Measurements from ENCODE around the gene FBLN7. TPM values are rescaled to one million over a fixed set of nuclear protein-coding genes. Genes with fewer than 3 reads are reported as not detected.

Gene FBLN7
- total and polyA plus RNA-seq, 2 of the 8 experiments (the other 6 are each of a cell fraction or from before 2014, with no cell fraction given) = 0.30 to 0.77 TPM

- no peak overlapping the region for H3K56ac ChIP-seq (replicated peaks; ENCODE audit: insufficient read length, low read depth, low read length)
- TF ChIP-seq RBBP5 (IDR thresholded peaks at IDR 0.05; ENCODE audit: borderline replicate concordance, low read depth, low read length) = no peak
- peak; percentile 80 for TF ChIP-seq CEBPB (IDR thresholded peaks at IDR 0.05; ENCODE audit: low read depth, low read length)
- H3K36me3 ChIP-seq (ENCODE audit: control insufficient read depth in 2 of 4, insufficient read depth in 4 of 4, low read length in 3 of 4) = no peaks in the 10 kb centered on the region
- H4K8ac ChIP-seq (ENCODE audit: extremely low read depth, insufficient read depth, low read length) = no peak overlapping the region
- H2AFZ ChIP-seq (ENCODE audit: low read length) = no peak overlapping the region
- H3K79me2 ChIP-seq (ENCODE audit: control insufficient read depth in 1 of 2, insufficient read depth in 2 of 2, low read length in 2 of 2) = no peaks in the 10 kb centered on the region
- no peak overlapping the region for H3K18ac ChIP-seq (ENCODE audit: extremely low read depth, low read length)
- H3K9ac ChIP-seq (replicated peaks in 1 of 4; ENCODE audit: extremely low read depth in 1 of 4, low read depth in 3 of 4, low read length in 3 of 4) = no peak overlapping the region
- H3K27ac ChIP-seq (ENCODE audit: low read depth, low read length) = no peak overlapping the region
- no peaks in the 10 kb centered on the region for H3K27me3 ChIP-seq (replicated peaks in 1 of 4; ENCODE audit: control insufficient read depth in 3 of 4, extremely low read depth in 1 of 4, insufficient read depth in 3 of 4, low read length in 3 of 4)
- H3K79me1 ChIP-seq (ENCODE audit: low read depth, low read length) = no peaks in the 10 kb centered on the region
- no peak overlapping the region for H2AK5ac ChIP-seq (ENCODE audit: low read depth, low read length)
- H4K20me1 ChIP-seq (replicated peaks in 1 of 2; ENCODE audit: control insufficient read depth in 1 of 2, insufficient read depth in 2 of 2, low read length in 2 of 2) = no peaks in the 10 kb centered on the region
- H3K23ac ChIP-seq (ENCODE audit: insufficient read length) = no peak overlapping the region
- 90% methylated on average over 8 of the region's 8 CpGs; no CpG with 5 or more reads in 1 of the 2 experiments for WGBS, 2 experiments (ENCODE audit: extremely low coverage in 1 of 2, insufficient coverage in 1 of 2, insufficient read length in 1 of 2, insufficient replicate concordance in 2 of 2, low coverage in 1 of 2, low lambda C conversion rate in 2 of 2, missing lambda C conversion rate in 1 of 2)
- H2BK120ac ChIP-seq (replicated peaks; ENCODE audit: low read depth, low read length) = no peak overlapping the region
- peak in 1 of 2 experiments; percentile 2 for DNase-seq (ENCODE audit: low read depth in 1 of 2, low spot score in 2 of 2)
- H2BK20ac ChIP-seq (ENCODE audit: low read length) = no peak overlapping the region
- H3K23me2 ChIP-seq (ENCODE audit: low read depth, low read length) = no peaks in the 10 kb centered on the region
- no peak overlapping the region for H3K4me2 ChIP-seq (ENCODE audit: insufficient read depth in 1 of 2, low read depth in 2 of 2, low read length in 2 of 2)
- ChIA-PET CTCF (ENCODE audit: partially characterized antibody) (interaction anchor here (0.7 to 1.6 kb wide), 3 partner anchors 8 to 73 kb away, joined by 3 to 8 read pairs (median 3); no protein-coding TSS in a partner anchor), POLR2A (ENCODE audit: partially characterized antibody) (no interaction called here)
- H4K5ac ChIP-seq (ENCODE audit: insufficient read length, low read depth, low read length) = no peak overlapping the region
- no peak overlapping the region for H3K14ac ChIP-seq (ENCODE audit: insufficient read length)
- H3K4me1 ChIP-seq (replicated peaks in 1 of 4; ENCODE audit: control insufficient read depth in 3 of 4, insufficient read depth in 4 of 4, low read length in 3 of 4) = no peaks in the 10 kb centered on the region; a peak in 1 of 7 replicates
- H2BK5ac ChIP-seq (ENCODE audit: low read depth, low read length) = no peak overlapping the region
- no peak overlapping the region for H3K4me3 ChIP-seq (ENCODE audit: extremely low read depth in 1 of 4, insufficient read depth in 2 of 4, low read depth in 3 of 4, low read length in 4 of 4)
- no peak overlapping the region for H2BK15ac ChIP-seq (ENCODE audit: low read length)
- no peak overlapping the region for H2BK12ac ChIP-seq (ENCODE audit: low read depth, low read length)
- H4K91ac ChIP-seq (replicated peaks; ENCODE audit: insufficient read length, low read length) = no peak overlapping the region
- H3K9me3 ChIP-seq (ENCODE audit: insufficient read depth in 2 of 2, low read depth in 1 of 2, low read length in 1 of 2) = no peaks in the 10 kb centered on the region
- FAIRE-seq = no peak
- no peak overlapping the region for H3K4ac ChIP-seq (replicated peaks; ENCODE audit: insufficient read length, low read depth, low read length)
Observed at GRCh38 chr2:112195167-112195766, 57.1 kb downstream of the FBLN7 start.

Measured in H1 (cell line).